ENCODE results near the gene WDR26. TPM values are rescaled to one million over a fixed set of nuclear protein-coding genes. Genes with fewer than 3 reads are reported as not detected.

Gene WDR26
- total and polyA plus RNA-seq, 2 of the 4 experiments (the other 2 are of a cell fraction): 23.8 to 46.4 TPM

DNA sequence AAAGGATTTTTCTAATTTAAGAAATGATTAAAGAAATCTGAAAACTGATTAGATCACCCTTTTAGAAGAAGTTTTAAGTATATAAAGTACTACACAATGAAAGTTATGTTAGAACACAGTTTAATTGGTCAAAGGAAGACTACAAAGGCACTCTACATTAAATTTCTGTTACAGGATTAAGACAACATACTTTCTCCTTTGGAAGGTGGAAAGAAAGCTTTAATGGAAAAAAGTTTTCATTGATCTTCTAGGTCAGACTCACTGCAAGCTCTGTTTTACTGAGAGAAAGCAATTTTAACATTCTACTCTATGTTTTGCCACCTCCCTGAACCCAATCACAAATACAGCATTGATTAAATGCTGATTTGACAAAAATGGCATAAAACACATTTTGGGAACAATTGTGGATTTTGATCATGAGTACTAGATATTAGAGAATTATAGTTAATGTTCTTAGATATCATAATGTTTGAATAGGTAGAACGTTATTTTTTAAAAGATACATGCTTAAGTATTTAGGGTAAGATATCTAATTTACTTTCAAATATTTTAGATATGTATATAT, 32.0 kb downstream of the WDR26 start:
- Histone ChIP-seq H4K20me1 (ENCODE audit: insufficient read depth, low read length) (peaks cover 15% of the 10 kb centered on the region), H3K56ac (ENCODE audit: extremely low read depth, insufficient read depth, low read length) (no peak overlapping the region), H3K4ac (ENCODE audit: low read depth, low read length) (no peak overlapping the region), H4K8ac (ENCODE audit: low read depth in 2 of 2, low read length in 2 of 2) (no peak overlapping the region), H3K36me3 (ENCODE audit: control insufficient read depth, insufficient read depth, low read length) (peaks cover 52% of the 10 kb centered on the region), H2BK15ac (ENCODE audit: low read depth, low read length) (no peak overlapping the region), H3K23ac (ENCODE audit: low read depth, low read length) (no peak overlapping the region), H3K18ac (ENCODE audit: low read depth, low read length) (no peak overlapping the region), H3K9ac (ENCODE audit: low read depth, low read length) (no peak overlapping the region), H2BK20ac (ENCODE audit: low read depth, low read length) (no peak overlapping the region), H2AFZ (replicated peaks; ENCODE audit: low read length, poor library complexity) (no peak overlapping the region), H3K9me1 (ENCODE audit: insufficient read depth, low read length) (no peaks in the 10 kb centered on the region), H2AK9ac (replicated peaks; ENCODE audit: low read depth, low read length, poor library complexity) (no peak overlapping the region), H2AK5ac (ENCODE audit: low read depth, low read length) (no peak overlapping the region), H3K27ac (ENCODE audit: insufficient read depth, low read length) (no peak overlapping the region), H4K91ac (ENCODE audit: insufficient read depth, low read depth, low read length) (no peak overlapping the region), H3K27me3 (ENCODE audit: control insufficient read depth, insufficient read depth, low read length) (no peaks in the 10 kb centered on the region), H3K9me3 (ENCODE audit: control insufficient read depth, insufficient read depth, low read length) (no peaks in the 10 kb centered on the region), H3K4me3 (ENCODE audit: insufficient read depth, low read depth, low read length) (no peak overlapping the region), H4K5ac (ENCODE audit: low read depth, low read length) (no peak overlapping the region), H3K79me1 (ENCODE audit: low read depth in 1 of 2, low read length in 2 of 2) (peaks cover 18 to 20% of the 10 kb centered on the region in 2 experiments), H2BK120ac (ENCODE audit: low read depth, low read length) (no peak overlapping the region), H3K4me1 (ENCODE audit: control insufficient read depth, insufficient read depth, low read length) (peaks cover 5% of the 10 kb centered on the region; the same call in 1 of the 2 replicates), H2BK5ac (ENCODE audit: low read depth, low read length, poor library complexity, severe bottlenecking) (no peak overlapping the region), H3K4me2 (ENCODE audit: low read depth, low read length) (no peak overlapping the region), H3K14ac (replicated peaks; ENCODE audit: low read depth, low read length) (no peak overlapping the region)
- intact Hi-C loops (cut with micrococcal nuclease) (loop anchor here (2.0 kb wide), 1 partner anchor 16 kb away; no protein-coding TSS in a partner anchor), dilution Hi-C loops (cut with HindIII; ENCODE audit: low sequenced_read_pairs, unreplicated experiment) (no loop called here), in situ Hi-C loops (cut with MboI; ENCODE audit: low sequenced_read_pairs) (no loop called here)
- ATAC-seq (ENCODE audit: low read depth): no peak
- no TSS peak for BruUV-seq (replicated peaks)
- no peak for DNase-seq
- TF ChIP-seq CHD1 (IDR thresholded peaks at IDR 0.05; ENCODE audit: low read depth, low read length) (no peak), MAFK (IDR thresholded peaks at IDR 0.05; ENCODE audit: low read depth, low read length) (peak; percentile 98)
- CTCF ChIA-PET: interaction anchor here (0.8 kb wide), 1 partner anchor 54 kb away, joined by 3 read pairs; no protein-coding TSS in a partner anchor
- POLR2A ChIA-PET (ENCODE audit: unreplicated experiment): no interaction called here
- WGBS, 2 experiments (ENCODE audit: extremely low coverage in 2 of 2, insufficient read length in 1 of 2): no CpG with 5 or more reads among the region's 1 CpG
